Medulla oblongata (tissue), 1 donor: ENCODE measurements around the gene FGF22.
"Not testable (repeated sequence)": the region's sequence is repeated elsewhere in the genome, so short reads cannot be mapped to it uniquely, and the experiment has no call there.

ENCODE experiments used
- DNase-seq: peaks from one replicate; pipeline ENCODE4 v3.0.0-alpha.2; 2015; ENCODE audit errors: extremely low spot score

FGF22 gene

GRCh38 chr19:658916-659839, 19.5 kb downstream of the FGF22 start:
- no peak for DNase-seq

GRCh38 chr19:660793-661426, 21.2 kb downstream of the FGF22 start:
- no peak for DNase-seq

GRCh38 chr19:661427-662196, 21.9 kb downstream of the FGF22 start:
- no peak for DNase-seq

DNA sequence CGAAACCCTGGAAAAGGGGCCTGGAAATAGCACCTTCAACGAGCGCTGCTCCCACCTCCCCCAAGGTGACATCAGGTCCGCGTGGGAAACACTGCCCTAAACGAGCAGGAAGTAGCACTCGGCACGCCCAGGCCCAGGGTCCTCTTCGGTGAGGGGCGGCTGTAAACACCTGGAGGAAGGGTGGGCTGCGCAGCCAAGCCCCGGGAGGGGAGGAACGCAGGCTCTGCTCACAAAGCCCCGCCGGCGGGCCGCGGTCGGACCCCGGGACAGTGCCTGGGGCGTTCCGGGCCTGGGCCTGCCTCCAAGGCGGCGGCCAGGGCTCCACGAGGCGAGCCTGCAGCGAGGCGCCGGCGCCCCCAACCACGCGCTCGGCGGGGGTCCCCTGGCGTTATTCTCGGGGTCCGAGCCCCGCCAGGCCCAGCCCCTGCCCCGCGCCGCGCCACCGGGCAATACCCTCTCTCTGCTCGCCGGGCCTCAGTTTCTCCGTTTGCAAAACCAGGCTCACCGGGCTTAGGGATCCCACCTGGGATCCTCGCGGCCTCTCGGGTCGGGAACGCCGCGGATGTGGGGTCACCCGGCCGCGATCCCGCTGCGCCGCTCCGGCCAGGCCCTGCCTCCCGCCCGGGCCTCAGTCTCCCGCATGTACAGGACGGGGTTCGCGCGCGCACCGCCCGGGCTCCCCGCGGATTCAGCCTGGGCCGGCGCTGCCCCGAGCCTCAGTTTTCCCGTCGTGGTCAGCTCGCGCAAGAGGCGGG, 22.7 kb downstream of the FGF22 start:
- no peak for DNase-seq

- DNase-seq: peak; percentile 88
Observed at GRCh38 chr19:662962-663681, 23.4 kb downstream of the FGF22 start, which contains the start of gene RNF126. Gene RNF126, minus strand, starts transcription at chr19:663214. Its CDS starts 93 bp downstream, at chr19:663121.

DNA sequence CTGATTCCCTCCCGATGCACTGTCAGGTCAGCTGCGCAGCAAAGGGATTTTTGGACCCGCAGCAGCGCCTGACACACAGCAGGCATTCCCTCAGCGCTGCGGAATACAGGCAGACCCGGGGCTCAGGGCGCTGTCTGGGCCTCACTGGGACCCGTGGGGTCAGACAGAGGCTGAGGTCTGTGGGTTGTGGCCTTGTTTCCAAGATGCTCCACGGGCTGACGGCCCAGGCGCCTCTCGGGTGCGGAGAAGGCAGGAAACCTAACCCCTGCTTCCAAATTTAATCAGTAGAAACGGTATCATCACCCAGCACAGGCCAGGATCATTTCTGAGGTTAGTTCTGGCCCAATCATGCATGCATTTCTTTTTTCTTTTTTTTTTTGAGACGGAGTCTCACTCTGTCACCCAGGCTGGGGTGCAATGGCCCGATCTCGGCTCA, 24.0 kb downstream of the FGF22 start:
- DNase-seq: no peak

DNA sequence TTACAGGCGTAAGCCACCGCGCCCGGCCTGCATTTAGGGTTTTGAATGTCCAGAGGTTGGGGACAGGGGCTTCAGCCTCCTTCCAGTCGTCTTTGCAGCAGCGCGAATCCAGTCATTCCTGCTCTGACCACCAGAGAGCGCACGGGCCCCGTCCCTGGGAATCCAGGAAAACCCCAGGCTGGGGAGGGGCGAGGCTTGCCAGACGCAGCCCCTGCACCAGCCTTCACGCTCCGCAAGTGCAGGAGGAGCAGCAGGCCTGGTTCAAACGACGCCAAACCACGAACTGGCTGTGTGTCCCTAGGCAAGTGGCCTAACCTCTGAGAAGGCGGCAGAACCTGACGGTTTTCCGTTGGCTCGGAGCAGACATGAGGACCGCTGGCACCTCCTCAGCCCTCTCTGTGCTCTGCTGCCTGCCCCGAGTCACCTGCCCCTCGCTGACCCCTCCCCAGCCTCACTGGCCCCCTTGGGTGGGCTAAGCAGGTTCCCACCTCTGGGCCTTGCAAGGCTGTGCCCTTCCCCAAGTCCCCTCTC, 25.3 kb downstream of the FGF22 start:
- DNase-seq: peak; percentile 86

GRCh38 chr19:666985-667573, 27.4 kb downstream of the FGF22 start:
- not testable (repeated sequence) for DNase-seq

DNA sequence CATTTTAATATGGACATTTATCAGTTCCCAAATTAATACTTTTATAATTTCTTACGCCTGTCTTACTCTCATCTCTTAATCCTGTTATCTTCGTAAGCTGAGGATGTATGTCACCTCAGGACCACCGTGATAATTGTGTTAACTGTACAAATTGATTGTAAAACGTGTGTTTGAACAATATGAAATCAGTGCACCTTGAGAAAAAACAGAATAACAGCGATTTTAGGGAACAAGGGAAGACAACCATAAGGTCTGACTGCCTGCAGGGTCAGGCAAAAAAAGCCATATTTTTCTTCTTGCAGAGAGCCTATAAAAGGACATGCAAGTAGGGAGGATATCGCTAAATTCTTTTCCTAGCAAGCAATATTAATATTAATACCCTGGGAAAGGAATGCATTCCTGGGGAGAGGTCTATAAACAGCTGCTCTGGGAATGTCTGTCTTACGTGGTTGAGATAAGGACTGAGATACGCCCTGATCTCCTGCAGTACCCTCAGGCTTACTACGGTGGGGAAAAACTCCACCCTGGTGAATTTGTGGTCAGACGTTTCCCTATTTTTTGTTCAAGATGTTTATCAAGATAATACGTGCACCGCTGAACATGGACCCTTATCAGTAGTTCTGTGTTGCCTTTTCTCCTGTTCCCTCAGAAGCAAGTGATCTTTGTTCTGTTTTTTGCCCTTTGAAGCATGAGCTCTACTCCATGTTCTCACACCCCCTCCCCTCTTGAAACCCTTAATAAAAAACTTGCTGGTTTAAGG, 29.2 kb downstream of the FGF22 start:
- DNase-seq: not testable (repeated sequence)

GRCh38 chr19:670609-671075, 31.0 kb downstream of the FGF22 start:
- DNase-seq: no peak

- DNase-seq: peak; percentile 67
Observed at GRCh38 chr19:674282-675151, 34.8 kb downstream of the FGF22 start.

DNA sequence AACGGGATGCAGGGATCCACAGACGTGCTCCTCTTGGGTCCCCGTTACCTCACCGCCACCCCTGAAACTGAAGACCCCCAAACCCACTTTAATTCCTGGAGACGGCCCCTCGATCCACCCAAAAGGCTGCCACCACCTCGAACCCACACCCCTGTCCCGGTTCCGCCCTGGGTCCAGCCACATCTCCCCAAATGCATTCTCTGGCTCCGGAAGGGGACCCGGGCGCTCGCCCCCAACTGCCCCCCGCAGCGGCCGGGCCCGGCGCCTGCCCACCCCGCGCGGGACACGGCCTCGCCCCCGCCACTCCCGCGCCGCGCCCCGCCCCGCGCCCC, 36.3 kb downstream of the FGF22 start:
- DNase-seq: no peak

- no peak for DNase-seq
Observed at GRCh38 chr19:676339-677105, 36.8 kb downstream of the FGF22 start, which contains the start of gene FSTL3. Gene FSTL3, plus strand, starts transcription at chr19:676392. Its CDS starts 32 bp downstream, at chr19:676424.

DNA sequence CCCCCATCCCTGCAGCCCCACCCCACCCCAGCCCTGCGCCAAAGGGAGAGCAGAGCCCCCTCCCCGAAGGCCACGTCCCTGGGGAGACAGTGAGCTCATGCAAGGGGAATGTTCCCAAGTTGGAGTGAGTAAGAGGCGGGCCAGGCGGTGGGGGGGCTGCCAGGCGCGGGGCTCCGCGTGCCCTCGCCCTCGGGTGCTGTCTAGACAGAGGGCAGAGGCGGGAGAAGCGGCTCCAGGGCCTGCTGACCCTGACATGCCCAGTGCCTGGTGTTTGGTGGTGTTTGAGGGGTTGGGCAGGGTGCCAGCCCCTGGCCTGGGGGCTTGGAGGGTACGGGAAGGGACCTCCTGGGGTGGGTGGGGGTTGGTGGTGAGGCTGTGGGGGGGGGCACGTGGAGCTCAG, 37.5 kb downstream of the FGF22 start:
- no peak for DNase-seq

DNA sequence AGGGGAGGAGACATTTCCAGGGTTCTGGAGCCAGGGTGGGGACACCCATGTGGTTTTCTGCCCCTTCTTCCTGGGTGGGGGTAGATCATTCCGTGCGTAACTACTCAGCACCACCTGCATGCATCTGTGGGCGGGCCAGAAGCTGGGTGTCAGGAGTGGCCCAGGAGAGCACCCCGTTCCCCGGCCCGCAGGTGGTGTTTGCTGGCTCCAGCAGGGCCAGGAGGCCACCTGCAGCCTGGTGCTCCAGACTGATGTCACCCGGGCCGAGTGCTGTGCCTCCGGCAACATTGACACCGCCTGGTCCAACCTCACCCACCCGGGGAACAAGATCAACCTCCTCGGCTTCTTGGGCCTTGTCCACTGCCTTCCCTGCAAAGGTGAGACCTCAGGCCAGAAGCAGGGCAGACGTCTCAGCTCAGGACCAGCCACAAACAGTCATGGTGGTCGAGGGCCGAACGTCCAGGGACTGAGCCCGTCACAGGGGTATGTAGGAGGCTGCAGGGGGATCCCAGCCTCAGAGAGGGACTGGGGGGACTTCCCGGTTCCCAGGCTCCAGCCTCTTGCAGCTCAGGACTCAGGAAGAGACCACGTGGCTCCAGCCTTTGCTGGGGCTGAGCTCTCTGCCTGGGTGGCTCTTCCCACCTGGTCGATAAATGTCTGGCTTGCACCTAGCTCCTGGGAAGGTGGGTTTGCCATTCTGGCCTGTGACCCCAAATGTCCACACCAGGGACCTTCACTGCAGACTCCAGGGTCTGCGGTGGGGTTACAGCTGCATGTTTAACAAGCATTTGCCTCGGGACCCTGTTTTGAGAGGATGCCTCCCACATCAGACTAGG, 38.1 kb downstream of the FGF22 start:
- no peak for DNase-seq

GRCh38 chr19:678791-679388, 39.2 kb downstream of the FGF22 start:
- no peak for DNase-seq
